Measurements from ENCODE around the gene CDK5RAP2. TPM values are rescaled to one million over a fixed set of nuclear protein-coding genes. Genes with fewer than 3 reads are reported as not detected.

CDK5RAP2 gene
- total and polyA plus RNA-seq, 9 of the 15 experiments (the other 6 are each of a cell fraction or from before 2014, with no cell fraction given), result 19.9 to 68.8 (median 42.2) TPM

- Histone ChIP-seq H3K9me1 (ENCODE audit: control insufficient read depth, insufficient read depth, low read length) (no peaks in the 10 kb centered on the region), H3K9me3 (replicated peaks; ENCODE audit: control insufficient read depth, insufficient read depth, low read depth, low read length) (no peaks in the 10 kb centered on the region), H4K20me1 (replicated peaks; ENCODE audit: control insufficient read depth, insufficient read depth, low read length) (no peaks in the 10 kb centered on the region), H3K36me3 (ENCODE audit: control insufficient read depth, insufficient read depth, low read length) (peaks cover 94% of the 10 kb centered on the region), H3K27me3 (ENCODE audit: control insufficient read depth in 2 of 2, insufficient read depth in 2 of 2, low read length in 2 of 2) (no peaks in the 10 kb centered on the region), H3K4me2 (ENCODE audit: insufficient read depth, low read length) (no peak overlapping the region), H3K4me1 (replicated peaks in 1 of 2; ENCODE audit: control insufficient read depth in 2 of 2, insufficient read depth in 2 of 2, low read length in 2 of 2) (no peaks in the 10 kb centered on the region; a peak in 1 of 5 replicates), H2AFZ (ENCODE audit: low read depth, low read length) (no peak overlapping the region), H3K9ac (ENCODE audit: insufficient read depth in 1 of 2, low read depth in 2 of 2, low read length in 2 of 2) (no peak overlapping the region), H3K27ac (ENCODE audit: extremely low read depth, low read depth, low read length) (no peak overlapping the region), H3K4me3 (no peak overlapping the region), H3K79me2 (ENCODE audit: control insufficient read depth, insufficient read depth, low read length) (no peaks in the 10 kb centered on the region)
- in situ Hi-C loops (cut with MboI), result no loop called here
- DNase-seq (ENCODE audit: extremely low read depth in 1 of 4, low spot score in 3 of 4) (no peak), FAIRE-seq (no peak), ATAC-seq (no peak)
- 89% methylated on average over 7 of the region's 7 CpGs for WGBS (ENCODE audit: insufficient coverage, low coverage, missing lambda C conversion rate)
- POLR2A ChIA-PET, result no interaction called here
- BruUV-seq (replicated peaks), result no TSS peak
- CTCF ChIA-PET (ENCODE audit: low intra/inter-chr PET ratio), result no interaction called here
- intact Hi-C loops (cut with micrococcal nuclease), result no loop called here
- TF ChIP-seq RERE (CRISPR knock-in tag; IDR thresholded peaks at IDR 0.05; ENCODE audit: borderline replicate concordance) (no peak), ZNF655 (CRISPR knock-in tag; IDR thresholded peaks at IDR 0.05) (no peak), CHAMP1 (IDR thresholded peaks at IDR 0.05) (no peak), SIX5 (IDR thresholded peaks at IDR 0.05; ENCODE audit: borderline replicate concordance in 1 of 2, insufficient read depth in 1 of 2, low read depth in 1 of 2, low read length in 2 of 2) (no peak), NR4A1 (CRISPR knock-in tag; IDR thresholded peaks at IDR 0.05) (no peak), NR4A1 (tag; IDR thresholded peaks at IDR 0.05) (no peak), ZNF133 (CRISPR knock-in tag; IDR thresholded peaks at IDR 0.05) (no peak), ZFP1 (CRISPR knock-in tag; IDR thresholded peaks at IDR 0.05) (no peak), MAFK (IDR thresholded peaks at IDR 0.05; ENCODE audit: low read length) (no peak), SMAD1 (IDR thresholded peaks at IDR 0.05; ENCODE audit: low read depth, low read length, partially characterized antibody) (no peak), ZBTB2 (IDR thresholded peaks at IDR 0.05) (no peak)
These were observed 184.6 kb downstream of the CDK5RAP2 start for GRCh38 chr9:120395376-120395775.

All from K562 (cell line).